Osteoblast (primary cell): ENCODE results near the gene PRAMEF14. TPM values are rescaled to one million over a fixed set of nuclear protein-coding genes. Genes with fewer than 3 reads are reported as not detected.
"Not testable (repeated sequence)": the region's sequence is repeated elsewhere in the genome, so short reads cannot be mapped to it uniquely, and the experiment has no call there.

Experiments used
- DNase-seq: peaks from one replicate; pipeline ENCODE4 v3.0.0; 2011; ENCODE audit warnings: low spot score, mixed read lengths; ENCODE audit not compliant: insufficient read length; ENCODE audit errors: missing footprints
- H2AFZ ChIP-seq: 2 replicates; pipeline ENCODE4 v1.6.0; 2011; ENCODE audit warnings: mild to moderate bottlenecking, low read length
- H3K27ac ChIP-seq: 2 replicates; pipeline ENCODE4 v1.5.1; 2011; ENCODE audit warnings: mild to moderate bottlenecking, low read depth, low read length, moderate library complexity
- H3K27me3 ChIP-seq: 2 replicates; pipeline ENCODE4 v1.6.0; 2012; ENCODE audit warnings: mild to moderate bottlenecking, control low read depth, inconsistent platforms, low read length, moderate library complexity; ENCODE audit not compliant: insufficient read depth
- H3K36me3 ChIP-seq: 2 replicates; pipeline ENCODE4 v1.5.1; 2011; ENCODE audit warnings: mild to moderate bottlenecking, low read length, control low read depth, moderate library complexity; ENCODE audit not compliant: insufficient read depth
- H3K4me1 ChIP-seq: 2 replicates; pipeline ENCODE4 v1.5.1; 2011; ENCODE audit warnings: mild to moderate bottlenecking, low read length, control low read depth, moderate library complexity; ENCODE audit not compliant: insufficient read depth
- H3K4me2 ChIP-seq: 2 replicates; pipeline ENCODE4 v1.6.0; 2011; ENCODE audit warnings: mild to moderate bottlenecking, low read length; ENCODE audit not compliant: insufficient read depth
- H3K4me3 ChIP-seq: fragments of 200-600 bp; sonication (generic); 3 replicates; pipeline ENCODE4 v1.5.1; 2012; ENCODE audit warnings: mild to moderate bottlenecking, low read length, inconsistent platforms; ENCODE audit not compliant: insufficient read depth
- H3K79me2 ChIP-seq: 2 replicates; pipeline ENCODE4 v1.6.0; 2012; ENCODE audit warnings: mild to moderate bottlenecking, low read length, control low read depth, inconsistent platforms; ENCODE audit not compliant: insufficient read depth
- H3K9me3 ChIP-seq: 2 replicates; pipeline ENCODE4 v1.5.1; 2011; ENCODE audit warnings: low read depth, low read length, control low read depth
- H4K20me1 ChIP-seq: 2 replicates; pipeline ENCODE4 v1.6.0; 2012; ENCODE audit warnings: mild to moderate bottlenecking, low read length, control low read depth; ENCODE audit not compliant: insufficient read depth
- total RNA-seq: library from RNA; depleted of rRNA; stranded (reverse); fragments of >200 nt; gene quantifications from 2 replicates; pipeline ENCODE4 v1.2.3, GENCODE V29; 2012

Gene PRAMEF14
- total RNA-seq, 1 donor: not detected

GRCh38 chr1:13302197-13302596 is 44.7 kb downstream of the PRAMEF14 start:
- not testable (repeated sequence) for H3K4me2 ChIP-seq, H3K36me3 ChIP-seq, DNase-seq, H4K20me1 ChIP-seq, H3K79me2 ChIP-seq, H3K27ac ChIP-seq, H3K27me3 ChIP-seq, H3K4me1 ChIP-seq, H3K9me3 ChIP-seq, H2AFZ ChIP-seq, H3K4me3 ChIP-seq

- not testable (repeated sequence) for DNase-seq, H3K36me3 ChIP-seq, H2AFZ ChIP-seq, H3K27me3 ChIP-seq, H3K79me2 ChIP-seq, H3K4me2 ChIP-seq, H3K4me1 ChIP-seq, H3K4me3 ChIP-seq, H3K9me3 ChIP-seq, H3K27ac ChIP-seq, H4K20me1 ChIP-seq
Observed at GRCh38 chr1:13298699-13299098, 48.2 kb downstream of the PRAMEF14 start.

- not testable (repeated sequence) for H3K4me3 ChIP-seq, H3K27me3 ChIP-seq, H3K4me1 ChIP-seq, H3K36me3 ChIP-seq, H3K79me2 ChIP-seq, H2AFZ ChIP-seq, H3K4me2 ChIP-seq, H3K9me3 ChIP-seq, H3K27ac ChIP-seq, DNase-seq, H4K20me1 ChIP-seq
Observed at GRCh38 chr1:13297216-13297931, 49.6 kb downstream of the PRAMEF14 start.

Other genes with a start within 250 kb of the PRAMEF14 start
- not detected in 2 replicates for gene HNRNPCL2, start 230.3 kb downstream of the PRAMEF14 start, total RNA-seq
- not detected in 2 replicates for gene PRAMEF26, start 191.1 kb downstream of the PRAMEF14 start, total RNA-seq
- gene HNRNPCL4, start 181.5 kb downstream of the PRAMEF14 start, total RNA-seq: not detected in 2 replicates
- gene PRAMEF9, start 175.3 kb downstream of the PRAMEF14 start, total RNA-seq: not detected in 2 replicates
- not detected in 2 replicates for gene PRAMEF13, start 145.7 kb downstream of the PRAMEF14 start, total RNA-seq
- gene PRAMEF18, start 121.0 kb downstream of the PRAMEF14 start, total RNA-seq: not detected in 2 replicates
- gene PRAMEF5, start 92.9 kb downstream of the PRAMEF14 start, total RNA-seq: not detected in 2 replicates
- gene PRAMEF8, start 62.0 kb downstream of the PRAMEF14 start, total RNA-seq: under 0.01 TPM in 1 of 2 replicates, not detected in the other
- gene PRAMEF33, start 43.6 kb downstream of the PRAMEF14 start, total RNA-seq: not detected in 2 replicates
- gene PRAMEF15, start 31.6 kb downstream of the PRAMEF14 start, total RNA-seq: not detected in 2 replicates
- gene PRAMEF19, start 24.8 kb upstream of the PRAMEF14 start, total RNA-seq: not detected in 2 replicates
- gene PRAMEF17, start 42.5 kb upstream of the PRAMEF14 start, total RNA-seq: not detected in 2 replicates
- not detected in 2 replicates for gene PRAMEF20, start 63.3 kb upstream of the PRAMEF14 start, total RNA-seq
- not detected in 2 replicates for gene LRRC38, start 166.9 kb upstream of the PRAMEF14 start, total RNA-seq
- 4.7 and 11.9 TPM in 2 replicates for gene PDPN, start 236.7 kb upstream of the PRAMEF14 start, total RNA-seq